SK-N-MC (cell line): ENCODE results near the gene PPP1R18.
A peak's percentile ranks its signal among the peaks of the same experiment; 100 is the strongest.
"Not testable (repeated sequence)": the region's sequence is repeated elsewhere in the genome, so short reads cannot be mapped to it uniquely, and the experiment has no call there.

Experiments used
- DNase-seq: peaks from one replicate; pipeline ENCODE4 v3.0.0-alpha.2; 2011; ENCODE audit warnings: low read depth, low spot score
- H3K27ac ChIP-seq: fragments of 200-600 bp; sonication (generic); 2 replicates; pipeline ENCODE4 v1.5.1; 2016; ENCODE audit warnings: mixed run types
- H3K36me3 ChIP-seq: fragments of 200-600 bp; sonication (generic); 2 replicates; pipeline ENCODE4 v1.6.1; 2017; ENCODE audit warnings: antibody characterized with exemption, low read length, mixed read lengths; ENCODE audit not compliant: insufficient read depth
- H3K4me3 ChIP-seq: fragments of 200-600 bp; sonication (generic); 2 replicates; pipeline ENCODE4 v1.5.1; 2016
- H3K9ac ChIP-seq: fragments of 200-600 bp; sonication (generic); 2 replicates; pipeline ENCODE4 v1.8.0; 2017; ENCODE audit warnings: mixed run types, mixed read lengths; ENCODE audit not compliant: insufficient read length
- H3K9me3 ChIP-seq: fragments of 200-600 bp; sonication (generic); 2 replicates; pipeline ENCODE4 v1.6.1; 2017; ENCODE audit warnings: low read depth, mild to moderate bottlenecking, antibody characterized with exemption, low read length, moderate library complexity, mixed read lengths
- EZH2 ChIP-seq: fragments of 200-600 bp; sonication (generic); IDR thresholded peaks from one replicate; pipeline ENCODE4 v1.6.1; 2017; ENCODE audit warnings: antibody characterized with exemption
- FOXP2 ChIP-seq: optimal IDR thresholded peaks from 2 replicates; pipeline ENCODE3; 2011; ENCODE audit warnings: mild to moderate bottlenecking, moderate library complexity; ENCODE audit not compliant: insufficient read depth; ENCODE audit errors: extremely low read length, control extremely low read depth
- POLR2AphosphoS5 ChIP-seq: IDR thresholded peaks from 2 replicates; pipeline ENCODE4 v1.6.1; 2012; ENCODE audit warnings: mild to moderate bottlenecking, low read depth, low read length, borderline replicate concordance

Gene PPP1R18

GRCh38 chr6:30725713-30726505, 39.5 kb upstream of the PPP1R18 start:
- H3K9me3 ChIP-seq: no peaks in the 10 kb centered on the region
- TF ChIP-seq POLR2AphosphoS5 (peak; percentile 90), EZH2 (no peak), FOXP2 (no peak)
- H3K36me3 ChIP-seq: peaks cover 49% of the 10 kb centered on the region
- no peak overlapping the region for H3K4me3 ChIP-seq
- no peak overlapping the region for H3K9ac ChIP-seq
- H3K27ac ChIP-seq: no peak overlapping the region; the same call in 1 of the 2 replicates
- DNase-seq: no peak

GRCh38 chr6:30724906-30725667, 38.6 kb upstream of the PPP1R18 start:
- Histone ChIP-seq H3K9me3 (no peaks in the 10 kb centered on the region), H3K4me3 (0 out of 2 replicates have a peak overlapping the region, but pooled peaks have one; percentile 28), H3K36me3 (peaks cover 51% of the 10 kb centered on the region), H3K9ac (no peak overlapping the region), H3K27ac (peak overlapping the region; percentile 69)
- TF ChIP-seq POLR2AphosphoS5 (peak; percentile 52; the same call in 1 of the 2 replicates), EZH2 (no peak), FOXP2 (no peak)
- no peak for DNase-seq

GRCh38 chr6:30723843-30724741, 37.6 kb upstream of the PPP1R18 start:
- not testable (repeated sequence) for H3K9ac ChIP-seq, DNase-seq, H3K9me3 ChIP-seq
- Histone ChIP-seq H3K36me3 (peaks cover 46% of the 10 kb centered on the region), H3K27ac (peak overlapping the region; percentile 69), H3K4me3 (peak overlapping the region; percentile 28; the same call in 1 of the 2 replicates)

- Histone ChIP-seq H3K27ac (peak overlapping the region; percentile 95), H3K9ac (peak overlapping the region; percentile 99), H3K4me3 (peak overlapping the region; percentile 85), H3K36me3 (peaks cover 46% of the 10 kb centered on the region)
- not testable (repeated sequence) for H3K9me3 ChIP-seq, DNase-seq
These were observed 36.9 kb upstream of the PPP1R18 start for GRCh38 chr6:30723159-30723842.

- DNase-seq: no peak
- Histone ChIP-seq H3K36me3 (peaks cover 46% of the 10 kb centered on the region), H3K27ac (peak overlapping the region; percentile 95), H3K9ac (peak overlapping the region; percentile 99), H3K4me3 (peak overlapping the region; percentile 85), H3K9me3 (no peaks in the 10 kb centered on the region)
- TF ChIP-seq EZH2 (no peak), POLR2AphosphoS5 (no peak), FOXP2 (no peak)
These were observed 36.1 kb upstream of the PPP1R18 start for GRCh38 chr6:30722280-30723112.

- Histone ChIP-seq H3K9ac (peak overlapping the region; percentile 99), H3K27ac (peak overlapping the region; percentile 95), H3K36me3 (peaks cover 46% of the 10 kb centered on the region), H3K4me3 (peak overlapping the region; percentile 85)
- not testable (repeated sequence) for H3K9me3 ChIP-seq, DNase-seq
These were observed 35.5 kb upstream of the PPP1R18 start for GRCh38 chr6:30722025-30722279.

- DNase-seq: no peak
- peak overlapping the region; percentile 99 for H3K9ac ChIP-seq
- no peaks in the 10 kb centered on the region for H3K9me3 ChIP-seq
- TF ChIP-seq EZH2: no peak
- peak; percentile 44 for TF ChIP-seq FOXP2
- TF ChIP-seq POLR2AphosphoS5: peak; percentile 85
- H3K36me3 ChIP-seq: peaks cover 49% of the 10 kb centered on the region
- H3K27ac ChIP-seq: peak overlapping the region; percentile 98
- H3K4me3 ChIP-seq: peak overlapping the region; percentile 85
These were observed 35.0 kb upstream of the PPP1R18 start for GRCh38 chr6:30721198-30722024.
